NOMO-1 (cell line): ENCODE measurements around the gene ADAMTS13.
A peak's percentile ranks its signal among the peaks of the same experiment; 100 is the strongest.
"Not testable (repeated sequence)": the region's sequence is repeated elsewhere in the genome, so short reads cannot be mapped to it uniquely, and the experiment has no call there.

ENCODE experiments used
- DNase-seq, 2 experiments: peaks; one replicate each; lab custom pipeline; 2025; ENCODE audit not compliant: unreplicated experiment in 2 of 2; lab: John Stamatoyannopoulos, UW

Gene ADAMTS13

GRCh38 chr9:133391449-133391848 is 30.7 kb upstream of the ADAMTS13 start:
- not testable (repeated sequence) for DNase-seq

GRCh38 chr9:133392308-133392707 is 29.9 kb upstream of the ADAMTS13 start:
- not testable (repeated sequence) for DNase-seq

- no peak for DNase-seq
These were observed 28.8 kb upstream of the ADAMTS13 start for GRCh38 chr9:133393399-133393798.

- DNase-seq = no peak
These were observed 27.4 kb upstream of the ADAMTS13 start for GRCh38 chr9:133394687-133395271.

GRCh38 chr9:133396952-133397351 is 25.2 kb upstream of the ADAMTS13 start:
- no peak for DNase-seq

- no peak for DNase-seq
These were observed 24.8 kb upstream of the ADAMTS13 start for GRCh38 chr9:133397370-133397769.

GRCh38 chr9:133397895-133398294 is 24.3 kb upstream of the ADAMTS13 start:
- DNase-seq = no peak

GRCh38 chr9:133400292-133400691 is 21.9 kb upstream of the ADAMTS13 start:
- DNase-seq = no peak

- DNase-seq = no peak
These were observed 20.6 kb upstream of the ADAMTS13 start for GRCh38 chr9:133401588-133401987.

- no peak for DNase-seq
These were observed 19.5 kb upstream of the ADAMTS13 start for GRCh38 chr9:133402689-133403088.

GRCh38 chr9:133403766-133404453 is 18.3 kb upstream of the ADAMTS13 start:
- no peak for DNase-seq

- no peak for DNase-seq
These were observed 17.6 kb upstream of the ADAMTS13 start for GRCh38 chr9:133404454-133405002.

GRCh38 chr9:133405508-133406438 is 16.4 kb upstream of the ADAMTS13 start:
- DNase-seq = no peak

- peak; percentile 47 to 51 for DNase-seq
These were observed 15.5 kb upstream of the ADAMTS13 start for GRCh38 chr9:133406480-133407307.

- DNase-seq = no peak
These were observed 14.1 kb upstream of the ADAMTS13 start for GRCh38 chr9:133408042-133408441.

GRCh38 chr9:133415170-133415569 is 7.0 kb upstream of the ADAMTS13 start:
- no peak for DNase-seq

- DNase-seq = peak; percentile 67 to 73
These were observed 4.4 kb upstream of the ADAMTS13 start, which contains the start of gene REXO4 for GRCh38 chr9:133417541-133418461. Gene REXO4, minus strand, starts transcription at chr9:133418010. Its CDS starts 166 bp downstream, at chr9:133417844.

GRCh38 chr9:133419005-133419404 is 3.2 kb upstream of the ADAMTS13 start:
- DNase-seq = no peak

- DNase-seq = peak in 1 of 2 experiments; percentile 15
These were observed 1.8 kb upstream of the ADAMTS13 start for GRCh38 chr9:133420392-133420827.
